ENCODE results near the gene DXO. TPM values are rescaled to one million over a fixed set of nuclear protein-coding genes. Genes with fewer than 3 reads are reported as not detected.

The DXO gene
- total and polyA plus RNA-seq, 2 of the 13 experiments (the other 11 are each of a cell fraction or from before 2014, with no cell fraction given): 18.6 to 26.2 TPM

GRCh38 chr6:31927242-31927862, 44.6 kb downstream of the DXO start, which contains the start of gene C2 (continued):
- TF ChIP-seq ZNF710 (CRISPR knock-in tag; IDR thresholded peaks at IDR 0.05; ENCODE audit: borderline replicate concordance): peak; percentile 79; the same call in 1 of the 2 replicates
- no peak for TF ChIP-seq PBX3 (CRISPR knock-in tag; IDR thresholded peaks at IDR 0.05; ENCODE audit: borderline replicate concordance)
- no peak for TF ChIP-seq NFE2 (CRISPR knock-in tag; IDR thresholded peaks at IDR 0.05)
- no peak for TF ChIP-seq ZC3H4 (CRISPR knock-in tag; IDR thresholded peaks at IDR 0.05; ENCODE audit: borderline replicate concordance)
- peak; percentile 94 for TF ChIP-seq REPIN1 (CRISPR knock-in tag; IDR thresholded peaks at IDR 0.05; ENCODE audit: borderline replicate concordance, low read depth)
- TF ChIP-seq ZSCAN29 (CRISPR knock-in tag; conservative IDR thresholded peaks at IDR 0.05): peak; percentile 61; the same call in 1 of the 2 replicates
- no peak for TF ChIP-seq ZNF562 (CRISPR knock-in tag; IDR thresholded peaks at IDR 0.05; ENCODE audit: borderline replicate concordance)
- peak; percentile 99 for TF ChIP-seq TARDBP (CRISPR knock-in tag; IDR thresholded peaks at IDR 0.05)
- TF ChIP-seq KAT2B (IDR thresholded peaks at IDR 0.05; ENCODE audit: borderline replicate concordance, low read depth, low read length): no peak
- TF ChIP-seq TERF1 (CRISPR knock-in tag; IDR thresholded peaks at IDR 0.05): no peak
- peak; percentile 91; the same call in 1 of the 2 replicates for TF ChIP-seq HMG20A (CRISPR knock-in tag; IDR thresholded peaks at IDR 0.05; ENCODE audit: borderline replicate concordance)
- TF ChIP-seq ZNF615 (CRISPR knock-in tag; IDR thresholded peaks at IDR 0.05; ENCODE audit: borderline replicate concordance): no peak; the same call in 1 of the 2 replicates
- peak; percentile 75 for TF ChIP-seq ZNF883 (CRISPR knock-in tag; IDR thresholded peaks at IDR 0.05; ENCODE audit: not compliant biosample characterization)
- TF ChIP-seq PLRG1 (conservative IDR thresholded peaks at IDR 0.05): no peak
- TF ChIP-seq MTF1 (CRISPR knock-in tag; IDR thresholded peaks at IDR 0.05): no peak

All from HepG2 (cell line).